Stimulated activated CD8-positive, alpha-beta memory T cell treated with anti-CD3 and anti-CD28 coated beads, Interleukin-15, amount 100 ng/mL, for 1 hour (primary cell): ENCODE results near the gene NAV2.

Experiments used
- DNase-seq: peaks from one replicate; pipeline ENCODE4 v3.0.0-alpha.2; 2020; ENCODE audit warnings: low read depth

The NAV2 gene

DNA sequence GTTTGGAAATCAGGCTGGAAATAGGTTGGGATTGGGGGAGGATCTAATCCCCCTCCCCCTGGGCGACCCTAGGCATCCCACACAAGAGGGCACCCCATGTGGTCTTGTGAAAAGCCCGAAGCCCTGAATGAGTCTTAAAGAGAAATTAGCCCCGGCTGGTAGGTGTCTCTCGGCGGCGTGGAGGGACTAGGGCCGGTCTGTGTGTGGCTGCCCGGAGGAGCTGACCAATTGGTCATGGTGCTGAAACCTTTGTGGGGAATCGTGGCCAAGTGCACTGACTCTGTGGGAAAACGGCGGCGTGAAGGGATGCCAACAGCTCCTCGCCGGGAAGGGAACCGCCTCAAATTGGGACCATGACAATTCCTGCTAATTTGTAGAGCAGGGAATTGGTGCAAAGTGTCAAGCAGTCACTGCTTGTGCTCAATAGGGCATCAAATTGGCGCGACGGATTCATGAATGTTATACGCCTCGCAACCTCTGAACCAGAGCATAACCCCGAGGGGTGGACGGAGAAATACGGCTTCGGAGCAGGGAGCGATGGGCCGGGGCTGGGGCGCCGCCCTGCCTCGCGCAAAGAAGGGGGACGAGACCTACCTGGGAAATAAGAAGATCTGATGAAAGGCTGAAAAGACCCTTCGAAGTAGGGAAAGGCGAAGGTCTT is 446.1 kb downstream of the NAV2 start:
- no peak for DNase-seq

DNA sequence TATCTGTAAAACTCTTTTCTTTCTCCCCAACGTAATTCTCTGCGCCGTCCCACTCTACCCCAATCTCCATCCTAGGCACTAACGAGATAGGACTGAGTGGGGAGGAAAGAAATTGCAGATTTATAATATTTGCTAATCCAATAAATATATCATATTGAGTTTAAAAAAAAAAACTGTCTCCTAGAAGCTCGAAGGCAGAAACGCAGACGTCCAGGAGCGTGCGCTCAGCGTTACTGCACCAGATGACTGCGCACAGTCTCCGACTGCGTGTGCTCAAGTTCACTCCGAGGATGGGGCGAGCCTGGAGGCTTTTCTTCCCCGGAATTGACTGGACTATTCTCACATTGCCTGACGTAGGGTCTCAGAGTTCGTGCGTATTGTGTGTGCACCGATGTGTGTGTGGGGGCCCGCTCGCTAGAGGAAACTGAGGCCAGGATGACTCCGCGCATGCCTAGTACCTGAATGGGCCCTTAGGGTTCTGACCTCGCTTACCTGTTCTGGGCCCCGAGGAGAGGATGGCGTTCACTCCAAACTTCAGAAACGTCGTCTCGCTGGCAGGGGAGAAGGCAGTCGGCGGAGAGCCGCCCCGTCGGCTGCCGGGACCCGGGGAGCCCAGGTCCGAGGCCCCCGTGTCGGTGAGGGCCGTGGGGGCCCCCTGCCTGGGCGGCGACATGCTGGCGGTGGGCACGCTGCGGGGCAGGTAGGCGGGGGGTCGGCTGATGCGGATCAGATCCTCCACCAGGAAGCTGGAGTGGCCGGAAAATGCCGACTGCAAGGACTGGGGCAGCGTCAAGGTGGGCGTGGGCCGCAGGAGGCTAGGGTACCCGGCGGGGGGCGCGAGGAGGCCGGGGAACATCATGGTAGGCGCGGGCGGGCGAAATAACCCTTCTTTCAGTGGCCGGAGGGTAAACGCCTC is 447.1 kb downstream of the NAV2 start:
- DNase-seq: no peak

DNA sequence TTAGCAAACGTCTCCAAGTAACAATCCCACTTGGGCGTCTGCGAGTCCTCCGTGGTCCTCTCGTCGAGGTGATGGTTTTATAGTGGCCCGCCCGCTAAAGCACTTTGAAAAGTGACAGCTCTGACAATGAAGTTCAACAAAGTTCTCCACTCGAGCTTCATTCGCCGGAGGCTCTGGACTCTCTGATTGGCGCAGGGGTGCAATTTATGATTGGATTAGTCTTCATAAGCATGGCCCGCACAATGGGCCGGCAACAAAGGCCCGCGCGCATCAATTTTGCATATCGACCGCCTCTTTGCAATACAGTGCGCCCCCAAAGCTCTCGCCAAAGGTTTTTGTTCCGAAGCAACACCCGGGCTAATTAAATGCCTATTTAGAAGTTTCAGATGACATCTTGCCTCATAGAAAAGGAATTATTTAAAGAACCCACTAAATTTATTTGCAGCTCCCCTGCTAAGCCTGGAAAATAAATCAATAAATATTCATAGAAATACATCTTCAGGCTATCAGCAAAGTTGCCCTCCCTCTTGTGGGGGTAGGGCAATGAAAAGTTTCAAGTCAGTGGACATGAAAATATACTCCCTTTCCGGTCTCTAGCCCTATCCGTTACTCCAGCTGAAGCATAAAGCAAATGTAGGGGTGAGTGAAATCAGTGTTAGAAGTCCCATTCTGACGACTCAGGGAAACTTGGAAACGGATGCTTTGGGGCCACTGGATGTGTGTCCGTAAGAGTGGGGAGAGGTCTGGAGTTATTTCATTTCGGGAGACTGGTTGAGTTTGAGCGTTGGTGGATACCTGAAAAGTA is 448.0 kb downstream of the NAV2 start, which contains the start of gene DBX1:
DBX1 (minus strand) TSS at position 51 of the 805 bp plus-strand sequence. CDS start 151 bp downstream, outside the sequence.
- DNase-seq: no peak

DNA sequence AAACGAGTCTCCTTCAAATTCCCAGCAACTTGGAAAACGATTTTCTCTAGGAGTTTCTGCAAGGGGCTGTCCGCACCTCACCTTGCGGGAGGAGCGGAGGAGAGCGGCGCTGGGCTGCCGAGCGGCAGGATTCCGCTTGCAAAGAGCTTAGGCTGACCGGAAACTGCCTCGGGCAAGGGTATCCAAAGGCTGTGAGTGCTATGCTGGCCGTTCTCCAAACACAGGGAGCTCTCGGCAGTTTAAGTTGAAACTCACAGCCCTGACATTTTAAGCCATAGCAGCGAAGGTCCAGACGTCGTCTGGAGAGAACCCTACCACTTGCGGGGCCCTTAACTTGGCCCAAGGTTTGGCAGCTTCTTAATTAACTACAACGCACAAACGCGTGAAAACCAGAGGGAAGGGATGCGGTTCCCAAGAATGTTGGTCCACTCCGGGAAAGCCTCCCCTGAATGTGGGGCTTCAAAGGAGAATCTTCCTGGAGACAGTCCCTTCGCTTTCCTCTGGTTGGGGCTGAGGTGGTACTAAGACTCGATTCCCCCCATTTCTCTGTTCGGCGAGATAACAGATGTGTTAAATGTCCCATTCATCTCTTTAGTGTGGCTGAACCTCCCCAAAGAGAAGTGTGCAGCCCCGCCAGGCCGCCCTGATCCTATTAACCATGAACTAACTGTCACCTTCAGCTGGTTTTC is 448.7 kb downstream of the NAV2 start:
- no peak for DNase-seq

DNA sequence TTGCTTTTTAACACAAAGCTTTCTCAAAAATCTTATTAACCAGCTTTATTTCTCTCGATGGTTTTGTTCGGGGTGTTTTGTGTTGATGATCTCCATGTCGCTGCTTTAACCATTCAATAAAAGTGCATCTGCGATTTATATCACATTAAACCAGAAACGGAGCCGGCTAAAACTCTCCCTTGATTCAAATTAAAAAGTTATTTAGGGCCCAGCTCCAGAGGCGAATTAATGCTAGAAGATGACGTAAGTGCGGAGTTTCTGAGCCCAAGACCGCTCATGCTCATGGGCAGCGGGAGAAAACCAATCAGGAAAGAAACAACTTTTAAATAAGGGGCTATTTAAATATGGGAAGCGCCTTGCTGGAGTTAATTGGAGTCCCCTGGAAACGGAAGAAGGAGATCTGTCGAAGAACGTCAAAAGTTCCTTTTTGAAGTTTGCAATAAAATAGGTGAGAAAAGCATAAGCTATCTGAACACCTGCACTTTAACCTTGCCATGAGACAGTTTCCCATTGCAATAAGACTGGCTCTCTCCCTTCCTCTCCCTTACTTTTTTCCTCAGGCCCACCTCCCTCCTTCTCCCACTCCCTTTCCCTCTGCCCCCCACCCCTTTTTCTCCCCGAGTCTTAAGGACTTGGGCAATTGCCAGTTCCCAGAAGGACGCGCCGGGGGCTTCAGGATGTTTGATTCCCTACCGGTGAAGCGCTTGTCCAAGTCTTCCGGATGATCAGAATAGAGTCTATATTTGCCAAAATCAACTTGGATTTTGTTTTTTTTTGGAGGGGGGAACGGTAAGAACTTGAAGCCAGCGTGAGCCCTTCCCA is 449.5 kb downstream of the NAV2 start:
- no peak for DNase-seq

DNA sequence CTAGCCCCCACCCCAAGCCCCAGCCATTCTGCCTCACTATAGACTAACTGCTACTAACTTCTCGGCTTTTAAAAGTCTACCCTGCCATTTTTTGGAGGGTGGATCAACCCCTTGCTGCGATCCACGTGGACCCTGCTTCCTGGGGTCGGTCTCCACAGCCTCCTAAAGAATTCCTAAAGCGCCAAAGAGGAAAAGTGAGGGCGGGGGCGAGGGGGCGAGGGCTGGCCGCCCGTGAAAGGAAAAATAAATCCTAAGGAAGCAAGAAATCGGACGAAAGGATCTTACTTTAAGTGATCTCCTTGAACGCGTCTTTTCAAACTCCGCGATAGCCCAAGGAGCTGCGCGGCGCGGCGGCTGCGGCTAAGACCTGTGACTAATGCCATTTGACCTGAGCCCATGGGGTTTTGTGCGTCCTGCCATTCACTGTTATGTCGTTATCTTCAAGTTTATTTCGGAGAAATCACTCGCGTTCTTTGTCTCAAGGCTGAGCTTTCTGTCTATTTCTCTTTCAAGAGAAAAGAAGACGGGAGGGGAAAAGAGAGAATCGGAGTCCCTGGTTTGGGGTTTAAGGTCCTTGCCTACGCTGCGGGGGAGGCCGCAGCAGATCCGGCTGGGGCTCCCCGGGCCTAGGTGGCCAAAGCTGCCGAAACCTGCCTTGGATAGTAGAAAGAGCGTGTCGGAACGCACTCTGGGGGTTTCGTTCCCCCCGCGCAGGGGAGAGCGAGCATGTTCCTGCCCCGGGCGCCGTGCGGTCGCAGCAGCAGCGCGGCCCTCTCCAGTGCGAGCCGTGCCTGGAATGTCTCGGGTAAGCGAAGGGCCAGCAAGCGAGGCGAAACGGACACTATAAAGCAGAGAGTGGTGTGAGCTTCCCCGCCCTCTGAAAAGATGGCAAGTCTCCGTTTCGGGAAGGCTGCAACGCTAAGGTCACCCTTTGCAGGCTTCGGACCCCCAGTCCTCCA is 450.5 kb downstream of the NAV2 start:
- no peak for DNase-seq

DNA sequence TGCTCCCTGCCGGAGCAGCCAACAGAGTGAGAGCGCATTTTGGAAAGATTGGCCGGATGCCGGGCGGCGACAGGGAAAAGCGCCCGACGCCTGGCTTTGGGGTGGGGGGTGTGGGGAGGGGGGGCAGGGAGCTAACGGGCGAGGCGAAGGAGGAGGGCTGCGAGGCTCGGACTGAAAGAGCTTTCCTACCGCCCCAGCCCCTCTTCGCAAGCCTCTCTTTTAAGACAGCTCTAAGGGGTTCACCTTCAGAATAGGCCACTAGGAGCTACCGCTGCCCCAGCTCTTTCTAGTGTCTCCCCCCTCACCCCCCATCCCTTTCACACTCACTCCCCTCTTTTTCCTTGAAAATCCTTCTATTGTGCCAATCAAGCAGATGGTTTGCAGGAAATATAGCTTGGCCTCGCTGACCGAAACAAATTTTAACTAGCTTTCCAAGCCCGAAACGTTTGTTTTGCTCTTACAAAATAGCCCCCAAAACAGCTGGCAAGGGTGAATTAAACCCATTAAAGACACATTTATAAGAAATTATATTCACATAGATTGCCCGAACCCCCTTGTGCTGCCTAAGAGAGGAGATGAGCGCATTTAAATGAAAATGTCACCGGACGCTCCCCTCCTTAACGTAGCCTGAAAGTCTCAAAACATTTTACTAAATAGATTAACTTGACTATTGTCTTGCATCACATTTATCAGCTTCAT is 451.3 kb downstream of the NAV2 start:
- DNase-seq: no peak
